Keratinocyte (primary cell): ENCODE results near the gene TOP2A.

ENCODE experiments used
- CTCF ChIP-seq, 3 experiments: IDR thresholded peaks in 1 of 3; conservative IDR thresholded peaks in 1 of 3; optimal IDR thresholded peaks in 1 of 3; 2 replicates in 2 of 3; 3 replicates in 1 of 3; pipeline versions ENCODE3 to v1.5.1; 2011; ENCODE audit warnings: low read length in 3 of 3, mild to moderate bottlenecking in 3 of 3, moderate library complexity in 2 of 3, control low read depth in 1 of 3, inconsistent platforms in 1 of 3; ENCODE audit not compliant: insufficient read depth in 2 of 3; ENCODE audit errors: extremely low read depth in 1 of 3
- EZH2 ChIP-seq: IDR thresholded peaks from one replicate; pipeline ENCODE4 v1.6.1; 2012; ENCODE audit warnings: inconsistent platforms, mild to moderate bottlenecking, low read length, moderate library complexity

- no peak for TF ChIP-seq CTCF (optimal IDR thresholded peaks at IDR 0.05 in 1 of 3, IDR thresholded peaks at IDR 0.05 in 1 of 3, conservative IDR thresholded peaks at IDR 0.05 in 1 of 3; ENCODE audit: extremely low read depth in 1 of 3, insufficient read depth in 2 of 3, low read length in 3 of 3)
- TF ChIP-seq EZH2: no peak
Observed at GRCh38 chr17:40352779-40353394, 64.8 kb downstream of the TOP2A start.
